MCF 10A (cell line): ENCODE measurements around the gene PDHX. TPM values are rescaled to one million over a fixed set of nuclear protein-coding genes. Genes with fewer than 3 reads are reported as not detected.

ENCODE experiments used
- BruUV-seq: library from RNA; stranded (reverse); fragments of 400-500 nt; replicated peaks from 2 replicates; lab custom pipeline; 2021; lab: Mats Ljungman, UMichigan
- CTCF ChIA-PET: fragments of 300-600 bp; sonication (Branson Sonifier 250); formaldehyde crosslinking; extraction: SDS; loops from one replicate; lab custom pipeline; 2021; ENCODE audit warnings: antibody characterized with exemption, inconsistent platforms; lab: Yijun Ruan, JAX
- POLR2A ChIA-PET: fragments of 300-600, 350-650 bp; sonication (Branson Sonifier 250); formaldehyde crosslinking; extraction: SDS; loops from one replicate; lab custom pipeline; 2020; ENCODE audit warnings: antibody characterized with exemption, inconsistent platforms; lab: Yijun Ruan, JAX
- DNase-seq: peaks from one replicate; pipeline ENCODE4 v3.0.0-alpha.2; 2018; ENCODE audit not compliant: unreplicated experiment
- H3K27ac Mint-ChIP-seq: one replicate; pipeline ENCODE4 v1.8.0; 2022; ENCODE audit warnings: mild to moderate bottlenecking, low read depth, mixed read lengths; ENCODE audit not compliant: unreplicated experiment
- H3K27me3 Mint-ChIP-seq: one replicate; pipeline ENCODE4 v1.8.0; 2022; ENCODE audit warnings: mixed read lengths; ENCODE audit not compliant: insufficient read depth, unreplicated experiment
- H3K36me3 Mint-ChIP-seq: one replicate; pipeline ENCODE4 v1.8.0; 2022; ENCODE audit warnings: mild to moderate bottlenecking, moderate library complexity, mixed read lengths; ENCODE audit not compliant: insufficient read depth, unreplicated experiment
- H3K4me1 Mint-ChIP-seq: one replicate; pipeline ENCODE4 v1.8.0; 2022; ENCODE audit warnings: mixed read lengths; ENCODE audit not compliant: insufficient read depth, unreplicated experiment
- H3K4me3 Mint-ChIP-seq: one replicate; pipeline ENCODE4 v1.8.0; 2022; ENCODE audit warnings: mild to moderate bottlenecking, moderate library complexity, mixed read lengths; ENCODE audit not compliant: unreplicated experiment
- H3K9me3 Mint-ChIP-seq: one replicate; pipeline ENCODE4 v1.8.0; 2022; ENCODE audit warnings: mixed read lengths; ENCODE audit not compliant: unreplicated experiment
- intact Hi-C: fragments of 100-400 bp; cut with micrococcal nuclease; formaldehyde crosslinking; loops from 2 replicates; pipeline ENCODE4 v1.14.1; 2022
- total RNA-seq: library from RNA; stranded (reverse); gene quantifications from 2 replicates; pipeline ENCODE4 v1.2.3, GENCODE V29; 2022
- TF ChIP-seq, protein P1 (sequence below): fragments of 200-600 bp; IDR thresholded peaks from one replicate; pipeline ENCODE4 v1.8.0; 2022; ENCODE audit warnings: antibody characterized with exemption, mild to moderate bottlenecking; ENCODE audit not compliant: unreplicated experiment

PDHX gene
- total RNA-seq, 1 experiment from 2014 or later: 35.9 TPM

DNA sequence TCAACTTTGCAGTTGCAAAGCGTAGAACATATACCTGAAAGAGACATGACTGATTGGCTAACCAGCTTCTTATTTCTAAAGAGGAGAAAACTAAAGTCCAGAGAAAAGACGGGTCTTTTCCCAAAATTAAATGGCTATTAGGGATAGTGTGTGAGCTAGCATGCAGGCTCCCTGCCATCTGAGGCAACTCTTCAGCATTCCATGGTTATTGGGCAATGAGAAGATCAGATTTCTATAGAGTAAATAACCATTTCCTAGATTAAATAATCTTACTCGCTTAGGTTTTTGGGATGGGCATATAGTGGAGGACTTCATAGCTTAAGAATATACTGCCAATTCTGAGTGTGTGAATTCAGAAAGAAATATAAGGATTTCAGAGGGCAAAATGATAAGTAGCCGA lies 95.0 kb downstream of the PDHX start:
- ChIA-PET CTCF (interaction anchor here (0.7 kb wide), 1 partner anchor 148 kb away, joined by 3 read pairs; no protein-coding TSS in a partner anchor), POLR2A (interaction anchor here (1.1 to 5.1 kb wide), 4 partner anchors 9 to 128 kb away, joined by 3 to 61 read pairs (median 23); partner anchors contain the start of gene CD44)
- Mint-ChIP-seq H3K27ac (no peak overlapping the region), H3K4me3 (no peak overlapping the region), H3K36me3 (no peaks in the 10 kb centered on the region), H3K9me3 (no peaks in the 10 kb centered on the region), H3K4me1 (peaks cover 20% of the 10 kb centered on the region), H3K27me3 (no peaks in the 10 kb centered on the region)
- DNase-seq: peak; percentile 67
- TF ChIP-seq, protein P1, sequence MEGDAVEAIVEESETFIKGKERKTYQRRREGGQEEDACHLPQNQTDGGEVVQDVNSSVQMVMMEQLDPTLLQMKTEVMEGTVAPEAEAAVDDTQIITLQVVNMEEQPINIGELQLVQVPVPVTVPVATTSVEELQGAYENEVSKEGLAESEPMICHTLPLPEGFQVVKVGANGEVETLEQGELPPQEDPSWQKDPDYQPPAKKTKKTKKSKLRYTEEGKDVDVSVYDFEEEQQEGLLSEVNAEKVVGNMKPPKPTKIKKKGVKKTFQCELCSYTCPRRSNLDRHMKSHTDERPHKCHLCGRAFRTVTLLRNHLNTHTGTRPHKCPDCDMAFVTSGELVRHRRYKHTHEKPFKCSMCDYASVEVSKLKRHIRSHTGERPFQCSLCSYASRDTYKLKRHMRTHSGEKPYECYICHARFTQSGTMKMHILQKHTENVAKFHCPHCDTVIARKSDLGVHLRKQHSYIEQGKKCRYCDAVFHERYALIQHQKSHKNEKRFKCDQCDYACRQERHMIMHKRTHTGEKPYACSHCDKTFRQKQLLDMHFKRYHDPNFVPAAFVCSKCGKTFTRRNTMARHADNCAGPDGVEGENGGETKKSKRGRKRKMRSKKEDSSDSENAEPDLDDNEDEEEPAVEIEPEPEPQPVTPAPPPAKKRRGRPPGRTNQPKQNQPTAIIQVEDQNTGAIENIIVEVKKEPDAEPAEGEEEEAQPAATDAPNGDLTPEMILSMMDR: no peak
- intact Hi-C loops: no loop called here
- no TSS peak for BruUV-seq

DNA sequence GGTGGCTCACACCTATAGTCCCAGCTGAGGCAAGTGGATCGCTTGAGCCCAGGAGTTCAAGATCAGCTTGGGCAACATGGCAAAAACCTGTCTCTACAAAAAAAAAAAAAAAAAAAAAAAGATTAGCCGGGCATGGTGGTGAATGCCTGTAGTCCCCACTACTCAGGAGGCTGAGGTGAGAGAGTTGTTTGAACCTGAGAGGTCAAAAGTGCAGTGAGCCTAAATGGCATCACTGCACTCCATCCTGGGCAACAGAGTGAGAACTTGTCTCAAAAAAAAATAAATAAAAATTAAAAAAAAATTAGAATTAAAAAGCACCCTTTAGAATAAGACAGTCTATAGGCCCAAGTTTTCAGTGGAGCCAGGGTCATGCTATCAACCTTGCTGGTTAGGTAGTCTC lies 95.5 kb downstream of the PDHX start:
- Mint-ChIP-seq H3K4me1 (peaks cover 20% of the 10 kb centered on the region), H3K27me3 (no peaks in the 10 kb centered on the region), H3K36me3 (no peaks in the 10 kb centered on the region), H3K27ac (no peak overlapping the region), H3K4me3 (no peak overlapping the region), H3K9me3 (no peaks in the 10 kb centered on the region)
- intact Hi-C loops: no loop called here
- POLR2A ChIA-PET: interaction anchor here (1.1 to 5.1 kb wide), 4 partner anchors 9 to 128 kb away, joined by 3 to 61 read pairs (median 23); partner anchors contain the start of gene CD44
- TF ChIP-seq, protein P1: no peak
- no peak for DNase-seq
- CTCF ChIA-PET: no interaction called here
- no TSS peak for BruUV-seq

DNA sequence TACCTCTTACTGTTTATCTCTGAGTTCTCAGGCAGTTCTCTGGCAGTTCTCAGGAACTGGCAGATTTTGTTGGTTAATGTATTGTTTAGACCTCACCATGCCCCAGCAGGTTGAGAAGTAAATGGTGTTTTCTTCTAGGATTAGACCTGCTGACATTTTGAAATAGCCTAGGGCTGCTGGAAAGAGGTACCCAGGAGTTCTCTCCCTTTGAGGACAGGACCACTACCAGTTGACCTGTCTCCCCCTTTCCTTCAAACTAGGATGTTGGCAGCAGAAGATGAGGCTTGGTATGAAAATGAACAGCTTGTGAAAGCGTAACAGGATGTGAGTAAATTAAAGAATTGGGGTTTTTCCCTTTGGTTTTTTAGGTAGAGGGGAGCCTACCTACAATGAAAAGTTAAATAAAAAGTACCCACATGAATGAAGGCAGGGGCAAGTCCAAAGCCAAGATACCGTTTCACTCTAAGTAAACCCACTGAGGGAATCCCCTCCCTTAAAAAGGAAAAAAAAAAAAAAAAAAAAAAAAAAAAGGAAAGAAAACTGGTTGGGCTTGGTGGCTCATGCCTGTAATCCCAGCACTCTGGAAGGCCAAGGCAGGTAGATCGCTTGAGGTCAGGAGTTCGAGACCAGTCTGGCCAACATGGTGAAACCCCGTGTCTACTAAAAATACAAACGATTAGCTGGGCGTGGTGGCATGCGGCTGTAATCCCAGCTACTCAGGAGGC lies 96.2 kb downstream of the PDHX start:
- POLR2A ChIA-PET: interaction anchor here (1.0 to 1.5 kb wide), 2 partner anchors 17 to 127 kb away, joined by 3 read pairs; no protein-coding TSS in a partner anchor
- no peaks in the 10 kb centered on the region for H3K27me3 Mint-ChIP-seq
- peaks cover 20% of the 10 kb centered on the region for H3K4me1 Mint-ChIP-seq
- no peak overlapping the region for H3K27ac Mint-ChIP-seq
- TF ChIP-seq, protein P1: no peak
- H3K36me3 Mint-ChIP-seq: no peaks in the 10 kb centered on the region
- no TSS peak for BruUV-seq
- CTCF ChIA-PET: interaction anchor here (0.8 kb wide), 1 partner anchor 324 kb away, joined by 3 read pairs; no protein-coding TSS in a partner anchor
- H3K4me3 Mint-ChIP-seq: no peak overlapping the region
- no peaks in the 10 kb centered on the region for H3K9me3 Mint-ChIP-seq
- intact Hi-C loops: no loop called here
- no peak for DNase-seq

DNA sequence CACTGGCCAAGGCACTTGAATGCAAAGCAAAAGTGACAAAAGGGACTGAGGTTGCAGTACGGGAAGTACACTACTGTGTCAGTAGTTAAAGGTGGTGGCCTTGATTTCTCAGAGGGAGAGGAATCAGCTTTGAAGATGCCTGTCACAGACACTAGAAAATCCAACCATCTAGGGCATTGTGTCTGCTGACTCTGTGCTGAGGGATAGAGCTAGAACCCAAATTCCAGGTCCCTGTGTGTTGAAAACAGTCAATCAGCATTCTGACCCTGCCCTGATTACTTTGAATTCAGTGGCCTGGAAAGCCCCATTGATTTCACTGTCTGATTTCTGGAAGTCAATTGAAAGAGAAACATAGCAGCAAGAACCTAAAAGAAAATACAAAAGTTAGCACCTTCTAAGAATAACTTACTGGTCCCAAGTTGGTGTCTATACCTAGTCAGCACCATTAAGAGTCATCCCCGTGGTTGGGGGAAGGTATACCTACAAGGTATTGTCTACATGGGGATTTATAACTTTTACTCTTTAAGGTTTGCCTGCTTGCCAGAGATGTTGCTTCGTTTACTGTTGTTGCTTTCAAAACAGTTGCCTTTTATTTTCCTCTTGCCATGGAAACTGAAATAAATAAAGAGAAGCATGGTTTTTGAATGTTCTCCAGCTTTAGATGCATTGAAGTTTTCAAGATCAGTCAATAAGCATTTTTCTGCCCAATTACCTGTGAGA lies 97.3 kb downstream of the PDHX start:
- TF ChIP-seq, protein P1: no peak
- CTCF ChIA-PET: interaction anchor here (0.6 kb wide), 1 partner anchor 127 kb away, joined by 5 read pairs; no protein-coding TSS in a partner anchor
- Mint-ChIP-seq H3K4me1 (peaks cover 20% of the 10 kb centered on the region), H3K36me3 (no peaks in the 10 kb centered on the region), H3K27me3 (no peaks in the 10 kb centered on the region), H3K9me3 (no peaks in the 10 kb centered on the region), H3K27ac (no peak overlapping the region), H3K4me3 (no peak overlapping the region)
- POLR2A ChIA-PET: interaction anchor here (1.0 to 1.5 kb wide), 3 partner anchors 16 to 166 kb away, joined by 3 read pairs; no protein-coding TSS in a partner anchor
- no TSS peak for BruUV-seq
- DNase-seq: no peak
- intact Hi-C loops: no loop called here
